NT2/D1 (cell line): ENCODE results near the gene RNU5D-1.

ENCODE experiments used
- DNase-seq: peaks from one replicate; pipeline ENCODE4 v3.0.0-alpha.2; 2011; ENCODE audit warnings: low read depth, low spot score
- H3K27me3 ChIP-seq: 2 replicates; pipeline ENCODE4 v1.6.0; 2011; ENCODE audit warnings: mild to moderate bottlenecking; ENCODE audit not compliant: insufficient read length, insufficient read depth
- H3K36me3 ChIP-seq: 2 replicates; pipeline ENCODE4 v1.6.1; 2011; ENCODE audit warnings: mild to moderate bottlenecking, low read length, mixed read lengths; ENCODE audit not compliant: insufficient read depth, insufficient read length
- H3K4me1 ChIP-seq: 2 replicates; pipeline ENCODE4 v1.5.1; 2011; ENCODE audit not compliant: insufficient read depth, insufficient read length
- H3K4me3 ChIP-seq: 2 replicates; pipeline ENCODE4 v1.5.1; 2011; ENCODE audit warnings: low read depth; ENCODE audit not compliant: insufficient read length
- H3K9ac ChIP-seq: 2 replicates; pipeline ENCODE4 v1.6.0; 2011; ENCODE audit warnings: low read depth; ENCODE audit not compliant: insufficient read length
- H3K9me3 ChIP-seq: 2 replicates; pipeline ENCODE4 v1.5.1; 2011; ENCODE audit warnings: mild to moderate bottlenecking, low read length; ENCODE audit not compliant: insufficient read depth
- SUZ12 ChIP-seq: IDR thresholded peaks from 2 replicates; pipeline ENCODE4 v1.6.1; 2011; ENCODE audit not compliant: insufficient read length, insufficient read depth; ENCODE audit errors: extremely low read depth
- YY1 ChIP-seq: IDR thresholded peaks from 2 replicates; pipeline ENCODE4 v1.6.1; 2011; ENCODE audit not compliant: insufficient read length, insufficient read depth
- ZNF274 ChIP-seq: IDR thresholded peaks from 2 replicates; pipeline ENCODE4 v1.6.1; 2011; ENCODE audit warnings: mild to moderate bottlenecking, low read depth, low read length

The RNU5D-1 gene

DNA sequence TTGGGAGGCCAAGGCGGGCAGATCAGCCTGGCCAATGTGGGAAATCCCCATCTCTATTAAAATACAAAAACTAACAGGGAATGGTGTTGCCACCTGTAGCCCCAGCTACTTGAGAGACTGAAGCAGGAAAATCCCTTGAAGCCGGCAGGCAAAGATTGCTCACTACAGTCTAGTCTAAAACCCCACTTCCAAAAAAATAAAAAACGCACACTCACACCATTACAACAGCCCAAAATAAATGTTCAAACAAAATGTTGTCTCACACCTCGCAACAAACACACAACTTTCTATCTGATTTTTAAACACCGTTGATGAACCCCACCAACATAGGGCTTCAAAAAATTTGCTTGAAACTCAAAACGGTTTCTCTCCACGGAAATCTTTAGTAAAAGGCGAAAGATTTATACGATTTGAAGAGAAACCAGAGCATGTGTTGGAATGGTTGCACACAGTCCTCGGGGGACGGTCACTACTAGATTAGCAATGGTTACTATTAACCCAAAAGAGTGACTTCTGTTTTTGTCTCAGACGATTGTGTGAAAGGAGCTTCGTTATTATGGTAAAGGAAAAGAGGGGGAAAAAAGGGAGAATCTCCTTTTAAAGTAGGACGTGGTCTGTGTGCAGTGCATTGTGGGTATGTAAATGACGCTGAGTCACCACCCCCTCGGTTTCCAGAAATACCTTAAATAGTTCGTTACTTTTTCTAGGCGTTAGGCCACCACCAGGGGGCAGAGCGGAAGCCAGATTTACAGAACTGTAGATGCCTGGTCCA, at the start of gene RNU5D-1:
TSS of gene RNU5D-1 (minus strand) at position 430 of the 772 bp plus-strand sequence.
- Histone ChIP-seq H3K36me3 (no peaks in the 10 kb centered on the region), H3K27me3 (no peaks in the 10 kb centered on the region), H3K4me3 (no peak within 1 kb of the TSS), H3K9ac (no peak within 1 kb of the TSS), H3K4me1 (peaks cover 8% of the 10 kb centered on the region), H3K9me3 (no peaks in the 10 kb centered on the region)
- DNase-seq, result peak; percentile 98
- TF ChIP-seq SUZ12 (no peak), YY1 (no peak), ZNF274 (no peak)

DNA sequence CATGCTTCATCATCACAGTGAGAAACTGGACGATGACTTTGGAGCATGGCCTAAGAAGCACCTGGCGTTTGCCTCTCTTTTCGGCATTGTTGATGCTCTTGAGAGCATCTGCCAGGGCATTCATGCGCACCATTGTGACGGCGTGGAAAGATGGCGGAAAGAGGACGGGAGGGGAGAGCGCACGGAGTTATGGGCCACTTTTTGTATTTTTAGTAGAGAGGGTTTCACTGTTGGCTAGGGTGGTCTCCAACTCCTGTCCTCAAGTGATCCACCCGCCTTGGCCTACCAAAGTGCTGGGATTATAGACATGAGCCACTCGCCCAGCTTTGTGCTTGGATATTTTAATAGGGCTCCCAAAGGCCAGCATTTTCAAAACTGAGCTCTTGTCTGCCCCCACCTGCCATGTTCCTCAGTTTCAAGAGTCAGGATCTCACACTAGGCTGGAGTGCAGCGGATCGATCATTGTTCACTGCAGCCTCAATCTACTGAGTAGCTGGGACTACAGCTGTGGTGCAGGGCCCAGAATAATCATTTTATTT, 49.7 kb upstream of the RNU5D-1 start:
- TF ChIP-seq SUZ12, result no peak
- no peak for TF ChIP-seq YY1
- TF ChIP-seq ZNF274, result no peak
- H3K9ac ChIP-seq, result no peak overlapping the region
- peaks cover 16% of the 10 kb centered on the region for H3K27me3 ChIP-seq
- H3K36me3 ChIP-seq, result peaks cover 65% of the 10 kb centered on the region
- H3K9me3 ChIP-seq, result no peaks in the 10 kb centered on the region
- H3K4me1 ChIP-seq, result peaks cover 17% of the 10 kb centered on the region
- no peak overlapping the region for H3K4me3 ChIP-seq
- DNase-seq, result no peak

DNA sequence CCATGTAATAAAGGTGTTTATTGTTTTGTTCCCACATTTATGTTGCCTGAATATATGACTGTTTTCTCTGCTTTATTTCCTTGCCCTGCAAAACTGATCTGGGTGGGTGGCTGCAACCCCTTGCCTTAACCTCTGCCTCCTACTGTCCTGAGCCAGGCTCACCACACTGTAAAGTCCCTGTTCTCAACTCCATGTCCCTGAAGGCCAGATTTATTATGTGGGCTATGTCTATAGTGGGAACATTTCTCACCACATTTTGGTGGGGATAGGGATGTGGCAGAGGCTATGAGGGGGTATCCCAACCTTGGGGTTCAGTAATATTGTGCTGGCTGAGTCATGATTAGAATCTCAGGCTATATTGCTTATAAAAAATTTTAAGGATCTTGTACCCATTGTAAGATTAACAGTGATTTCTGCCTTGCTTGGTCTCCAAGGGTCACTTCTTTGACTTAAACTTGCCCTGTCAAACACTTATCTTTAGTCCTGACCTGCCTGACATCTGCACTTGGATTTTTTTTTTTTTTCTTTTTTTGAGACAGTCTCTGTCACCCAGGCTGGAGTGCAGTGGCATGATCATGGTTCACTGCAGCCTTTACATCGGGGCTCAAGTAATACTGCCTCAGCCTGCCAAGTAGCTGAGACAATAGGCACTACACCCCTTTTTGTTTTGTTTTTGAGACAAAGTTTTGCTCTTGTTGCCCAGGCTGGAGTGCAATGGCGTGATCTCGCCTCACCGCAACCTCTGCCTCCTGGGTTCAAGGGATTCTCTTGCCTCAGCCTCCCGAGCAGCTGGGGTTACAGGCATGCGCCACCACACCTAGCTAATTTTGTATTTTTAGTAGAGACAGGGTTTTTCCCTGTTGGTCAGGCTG, 48.0 kb upstream of the RNU5D-1 start:
- DNase-seq, result no peak
- peaks cover 14% of the 10 kb centered on the region for H3K4me1 ChIP-seq
- peaks cover 3% of the 10 kb centered on the region for H3K27me3 ChIP-seq
- no peak overlapping the region for H3K4me3 ChIP-seq
- TF ChIP-seq SUZ12, result no peak
- no peak for TF ChIP-seq ZNF274
- no peak for TF ChIP-seq YY1
- H3K9me3 ChIP-seq, result no peaks in the 10 kb centered on the region
- no peak overlapping the region for H3K9ac ChIP-seq
- peaks cover 66% of the 10 kb centered on the region for H3K36me3 ChIP-seq

DNA sequence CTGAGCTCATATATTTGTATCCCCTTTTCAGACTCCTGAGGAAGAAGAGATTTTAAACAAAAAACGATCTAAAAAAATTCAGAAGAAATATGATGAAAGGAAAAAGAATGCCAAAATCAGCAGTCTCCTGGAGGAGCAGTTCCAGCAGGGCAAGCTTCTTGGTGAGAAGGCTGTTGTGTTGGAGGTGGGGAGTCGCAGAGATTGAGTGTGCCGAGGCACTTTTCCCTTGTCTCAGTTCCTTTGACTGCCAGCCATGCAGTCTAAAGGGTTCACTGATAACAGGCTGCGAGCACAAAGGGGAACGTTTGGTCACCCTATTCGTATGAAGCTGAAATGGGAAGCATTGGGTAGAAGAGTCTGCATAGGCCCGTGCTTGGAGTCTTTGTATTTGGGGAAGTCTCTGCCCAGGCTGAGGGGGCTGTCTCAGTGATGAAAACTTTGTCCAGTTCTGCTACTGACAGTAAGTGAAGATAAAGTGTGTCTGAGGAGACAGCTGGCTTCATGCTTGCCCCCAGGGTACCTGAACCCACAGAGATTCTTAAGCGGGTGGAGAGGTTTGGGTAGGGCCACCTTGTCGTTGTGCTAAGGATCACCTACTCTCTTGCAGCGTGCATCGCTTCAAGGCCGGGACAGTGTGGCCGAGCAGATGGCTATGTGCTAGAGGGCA, 47.1 kb upstream of the RNU5D-1 start:
- H3K9ac ChIP-seq, result peak overlapping the region; percentile 100
- H3K9me3 ChIP-seq, result no peaks in the 10 kb centered on the region
- no peak for DNase-seq
- peaks cover 11% of the 10 kb centered on the region for H3K4me1 ChIP-seq
- peaks cover 66% of the 10 kb centered on the region for H3K36me3 ChIP-seq
- no peaks in the 10 kb centered on the region for H3K27me3 ChIP-seq
- TF ChIP-seq YY1 (no peak), ZNF274 (no peak), SUZ12 (no peak)
- peak overlapping the region; percentile 100 for H3K4me3 ChIP-seq

DNA sequence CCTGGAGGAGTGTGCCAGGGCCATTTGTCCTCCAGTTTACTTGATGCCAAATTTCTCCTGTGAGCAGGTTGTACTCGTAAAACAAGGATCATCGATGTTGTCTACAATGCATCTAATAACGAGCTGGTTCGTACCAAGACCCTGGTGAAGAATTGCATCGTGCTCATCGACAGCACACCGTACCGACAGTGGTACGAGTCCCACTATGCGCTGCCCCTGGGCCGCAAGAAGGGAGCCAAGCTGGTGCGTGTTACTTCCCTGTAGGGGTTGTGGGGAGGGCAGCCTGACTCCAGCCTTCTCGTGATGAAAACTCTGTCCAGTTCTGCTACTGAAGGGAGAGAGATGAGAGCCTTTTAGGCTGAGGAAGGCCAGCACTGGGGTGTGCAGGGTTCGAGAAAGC, 46.6 kb upstream of the RNU5D-1 start:
- no peak for DNase-seq
- peaks cover 11% of the 10 kb centered on the region for H3K4me1 ChIP-seq
- H3K9ac ChIP-seq, result peak overlapping the region; percentile 100
- no peaks in the 10 kb centered on the region for H3K27me3 ChIP-seq
- peaks cover 66% of the 10 kb centered on the region for H3K36me3 ChIP-seq
- H3K4me3 ChIP-seq, result peak overlapping the region; percentile 100
- H3K9me3 ChIP-seq, result no peaks in the 10 kb centered on the region
- TF ChIP-seq ZNF274 (no peak), SUZ12 (no peak), YY1 (no peak)

DNA sequence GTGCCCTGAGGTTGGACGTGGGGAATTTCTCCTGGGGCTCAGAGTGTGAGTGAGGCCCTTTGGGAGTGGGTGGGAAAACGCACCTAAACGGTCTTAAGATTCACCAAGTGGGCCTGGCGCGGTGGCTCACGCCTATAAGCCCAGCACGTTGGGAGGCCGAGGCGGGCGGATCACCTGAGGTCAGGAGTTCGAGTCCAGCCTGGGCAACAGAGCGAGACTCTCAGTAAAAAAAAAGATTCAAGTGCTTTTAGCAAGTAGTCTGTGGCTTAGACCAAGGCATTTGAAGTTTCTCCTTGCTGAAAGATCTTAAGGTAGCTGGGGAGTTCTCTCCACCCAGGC, 45.7 kb upstream of the RNU5D-1 start:
- Histone ChIP-seq H3K4me3 (peak overlapping the region; percentile 100), H3K9me3 (no peaks in the 10 kb centered on the region), H3K9ac (peak overlapping the region; percentile 100), H3K4me1 (peaks cover 11% of the 10 kb centered on the region), H3K36me3 (peaks cover 62% of the 10 kb centered on the region), H3K27me3 (no peaks in the 10 kb centered on the region)
- TF ChIP-seq SUZ12, result no peak
- TF ChIP-seq ZNF274, result no peak
- no peak for TF ChIP-seq YY1
- no peak for DNase-seq
